GM21515 (cell line): ENCODE measurements around the gene TSHZ1.

Experiments used
- ATAC-seq: cut with Tn5 transposase; IDR thresholded peaks from one replicate; pipeline ENCODE4 v1.9.1; 2021; ENCODE audit not compliant: unreplicated experiment

Gene TSHZ1

DNA sequence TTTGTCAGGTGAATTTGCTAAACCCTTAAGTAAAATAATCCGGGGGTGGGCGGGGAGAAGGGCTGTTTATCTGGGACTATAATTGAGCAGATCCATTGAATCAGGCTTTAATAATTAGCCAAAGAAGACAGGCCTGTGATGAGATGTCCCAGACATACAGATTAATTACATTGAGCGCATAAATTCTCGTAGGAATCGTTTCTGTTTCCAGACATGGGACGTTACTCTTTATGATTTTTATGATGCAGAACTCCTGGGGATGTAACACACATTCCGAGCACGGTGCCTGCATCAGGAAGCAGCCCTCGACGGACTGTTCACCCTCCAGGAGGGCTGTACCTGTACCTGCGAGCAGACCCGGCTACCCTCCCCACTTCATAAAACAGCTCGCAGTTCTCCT, 128.0 kb downstream of the TSHZ1 start:
- ATAC-seq: no peak
